ENCODE measurements around the gene CFAP46. TPM values are rescaled to one million over a fixed set of nuclear protein-coding genes. Genes with fewer than 3 reads are reported as not detected.

CFAP46 gene
- total RNA-seq, result 10 to 100 TPM; 10.3 to 18.8 TPM
- polyA plus RNA-seq, result 1 to 10 TPM; 3.1 to 3.8 TPM
- long read RNA-seq, donor 1, partial matches to known transcripts, result 0 of 1 reads
- long read RNA-seq, donor 1, other reads (novel, unspliced or antisense), result 0 of 1 reads
- long read RNA-seq, donor 2, result 0 reads
- long read RNA-seq, donor 3, partial matches to known transcripts, result 0 of 1 reads
- long read RNA-seq, donor 3, other reads (novel, unspliced or antisense), result 0 of 1 reads
- long read RNA-seq, donor 4, result 0 reads
- long read RNA-seq, donor 5, partial matches to known transcripts, result 0 of 1 reads
- long read RNA-seq, donor 5, other reads (novel, unspliced or antisense), result 0 of 1 reads

DNA sequence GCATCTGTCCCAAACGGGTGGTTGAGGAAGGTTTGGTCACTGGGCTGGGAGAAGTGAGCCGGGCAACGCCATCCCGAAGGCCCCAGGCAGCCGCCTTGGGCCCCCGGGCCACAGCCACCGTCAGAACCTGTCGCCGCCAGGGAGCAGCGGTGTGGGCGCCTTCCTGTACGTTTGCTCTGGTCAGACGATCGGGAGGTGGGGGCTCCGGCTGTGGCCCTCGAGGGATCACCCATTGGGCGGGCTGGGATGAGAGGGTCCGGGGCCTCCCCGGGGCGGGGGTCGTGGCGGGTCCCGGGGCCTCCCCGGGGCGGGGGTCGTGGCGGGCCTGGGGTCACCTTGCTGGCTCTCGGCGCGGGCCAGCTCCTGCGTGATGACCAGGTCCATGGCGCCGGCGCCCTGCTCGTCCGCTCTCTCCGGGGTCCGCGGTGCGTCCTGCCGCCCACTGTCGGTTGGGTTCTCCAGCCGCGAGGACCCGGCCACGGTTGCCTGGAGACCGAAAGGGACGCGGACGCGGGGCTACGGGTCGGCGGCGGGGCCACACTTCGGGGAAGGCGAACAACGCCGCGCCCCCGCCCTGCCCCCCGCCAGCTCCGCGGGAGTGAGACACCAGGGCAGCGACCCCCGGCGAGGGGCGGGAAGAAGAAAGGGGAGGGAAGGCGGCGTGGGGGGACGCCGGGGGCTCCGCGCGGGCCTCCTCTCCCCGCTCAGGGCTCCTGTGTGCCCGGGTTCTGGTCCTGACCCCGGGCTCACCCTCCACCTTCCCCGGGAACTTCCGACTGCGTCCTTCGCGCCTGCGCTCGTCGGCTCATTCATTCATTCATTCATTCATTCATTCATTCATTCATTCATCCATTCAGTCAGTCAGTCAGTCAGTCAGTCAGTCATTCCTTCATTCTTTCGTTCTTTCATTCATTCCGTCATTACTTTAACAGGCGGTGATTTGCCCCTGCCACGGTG is at the start of gene CFAP46:
Gene CFAP46, minus strand, starts transcription at position 470 of the 957 bp plus-strand sequence. Its CDS starts 86 bp downstream, at position 384.
- H3K36me3 ChIP-seq (ENCODE audit: control insufficient read depth in 4 of 4, insufficient read depth in 4 of 4, low read length in 4 of 4), result no peaks in the 10 kb centered on the region
- ATAC-seq (ENCODE audit: insufficient read depth, low FRiP score) (peak; percentile 32), DNase-seq (peak; percentile 74 to 83 (median 78))
- 3% methylated on average over 56 to 90 of the region's 90 CpGs for WGBS, 2 donors
- H3K4me3 ChIP-seq, result no peak within 1 kb of the TSS
- TF ChIP-seq, protein P1, sequence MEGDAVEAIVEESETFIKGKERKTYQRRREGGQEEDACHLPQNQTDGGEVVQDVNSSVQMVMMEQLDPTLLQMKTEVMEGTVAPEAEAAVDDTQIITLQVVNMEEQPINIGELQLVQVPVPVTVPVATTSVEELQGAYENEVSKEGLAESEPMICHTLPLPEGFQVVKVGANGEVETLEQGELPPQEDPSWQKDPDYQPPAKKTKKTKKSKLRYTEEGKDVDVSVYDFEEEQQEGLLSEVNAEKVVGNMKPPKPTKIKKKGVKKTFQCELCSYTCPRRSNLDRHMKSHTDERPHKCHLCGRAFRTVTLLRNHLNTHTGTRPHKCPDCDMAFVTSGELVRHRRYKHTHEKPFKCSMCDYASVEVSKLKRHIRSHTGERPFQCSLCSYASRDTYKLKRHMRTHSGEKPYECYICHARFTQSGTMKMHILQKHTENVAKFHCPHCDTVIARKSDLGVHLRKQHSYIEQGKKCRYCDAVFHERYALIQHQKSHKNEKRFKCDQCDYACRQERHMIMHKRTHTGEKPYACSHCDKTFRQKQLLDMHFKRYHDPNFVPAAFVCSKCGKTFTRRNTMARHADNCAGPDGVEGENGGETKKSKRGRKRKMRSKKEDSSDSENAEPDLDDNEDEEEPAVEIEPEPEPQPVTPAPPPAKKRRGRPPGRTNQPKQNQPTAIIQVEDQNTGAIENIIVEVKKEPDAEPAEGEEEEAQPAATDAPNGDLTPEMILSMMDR (IDR thresholded peaks at IDR 0.05; ENCODE audit: control extremely low read depth, extremely low read depth), result no peak
- peaks cover 0 to 11% (median 2%) of the 10 kb centered on the region in 5 donors for H3K4me1 ChIP-seq (ENCODE audit: control insufficient read depth in 5 of 5, insufficient read depth in 5 of 5, low read length in 5 of 5)
- no peak within 1 kb of the TSS for H3K27ac ChIP-seq (ENCODE audit: low read depth in 1 of 2, low read length in 1 of 2)
- H3K9ac ChIP-seq (ENCODE audit: insufficient read depth in 1 of 2, low read length in 2 of 2), result no peak within 1 kb of the TSS
- no peaks in the 10 kb centered on the region for H3K9me3 ChIP-seq (ENCODE audit: control insufficient read depth in 4 of 4, insufficient read depth in 3 of 4, low read length in 3 of 4)
- H3K27me3 ChIP-seq (ENCODE audit: control insufficient read depth in 3 of 3, insufficient read depth in 3 of 3, low read length in 2 of 3), result peaks cover 0 to 12% (median 3%) of the 10 kb centered on the region in 3 donors

DNA sequence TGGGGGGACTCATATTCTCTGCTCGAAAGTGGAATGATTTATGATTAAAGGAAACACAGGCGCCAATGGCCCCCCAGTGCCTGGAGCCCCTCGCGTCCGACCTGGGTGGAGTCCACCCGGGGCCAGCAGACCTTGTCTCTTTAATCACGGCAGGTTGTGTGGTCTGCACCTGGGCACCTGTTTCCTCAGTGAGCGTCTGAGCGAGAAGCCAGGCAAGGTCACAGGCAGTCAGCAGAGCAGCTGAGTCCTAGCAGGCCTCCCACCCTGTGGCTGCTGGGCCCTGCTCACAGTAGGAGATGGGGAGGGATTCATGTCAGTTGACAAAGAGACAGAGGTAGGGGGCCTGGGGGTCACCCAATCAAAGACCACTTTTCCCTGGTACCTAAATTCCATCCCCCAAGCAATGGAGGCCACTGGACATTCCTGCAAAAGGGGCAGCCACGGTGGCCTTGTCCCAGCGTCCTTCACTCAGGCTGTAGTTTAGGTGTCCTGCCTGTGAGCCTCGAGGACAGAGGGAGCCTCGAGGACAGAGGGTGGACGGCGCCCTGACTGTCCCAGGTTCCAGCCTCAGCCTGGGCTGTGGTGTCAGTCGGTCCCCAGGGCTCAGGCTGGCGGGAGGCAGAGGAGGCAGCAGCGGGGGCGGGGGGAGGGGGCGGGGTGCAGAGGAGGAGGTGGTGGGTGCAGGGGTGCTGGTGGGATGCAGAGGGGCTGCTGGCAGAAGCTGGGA is 49.5 kb upstream of the CFAP46 start:
- no peak overlapping the region for H3K27ac ChIP-seq (ENCODE audit: low read depth in 1 of 2, low read length in 1 of 2)
- H3K9me3 ChIP-seq (ENCODE audit: control insufficient read depth in 4 of 4, insufficient read depth in 3 of 4, low read length in 3 of 4), result no peaks in the 10 kb centered on the region
- H3K27me3 ChIP-seq (ENCODE audit: control insufficient read depth in 3 of 3, insufficient read depth in 3 of 3, low read length in 2 of 3), result peaks cover 0 to 4% (median 1%) of the 10 kb centered on the region in 3 donors
- H3K9ac ChIP-seq (ENCODE audit: insufficient read depth in 1 of 2, low read length in 2 of 2), result no peak overlapping the region
- TF ChIP-seq, protein P1 (IDR thresholded peaks at IDR 0.05; ENCODE audit: control extremely low read depth, extremely low read depth), result no peak
- DNase-seq, result no peak
- 58 to 65% methylated on average over 17 to 20 of the region's 20 CpGs for WGBS, 2 donors
- no peaks in the 10 kb centered on the region for H3K36me3 ChIP-seq (ENCODE audit: control insufficient read depth in 4 of 4, insufficient read depth in 4 of 4, low read length in 4 of 4)
- H3K4me1 ChIP-seq (ENCODE audit: control insufficient read depth in 5 of 5, insufficient read depth in 5 of 5, low read length in 5 of 5), result peaks cover 0 to 10% (median 0%) of the 10 kb centered on the region in 5 donors
- ATAC-seq (ENCODE audit: insufficient read depth, low FRiP score), result no peak
- H3K4me3 ChIP-seq, result no peak overlapping the region

DNA sequence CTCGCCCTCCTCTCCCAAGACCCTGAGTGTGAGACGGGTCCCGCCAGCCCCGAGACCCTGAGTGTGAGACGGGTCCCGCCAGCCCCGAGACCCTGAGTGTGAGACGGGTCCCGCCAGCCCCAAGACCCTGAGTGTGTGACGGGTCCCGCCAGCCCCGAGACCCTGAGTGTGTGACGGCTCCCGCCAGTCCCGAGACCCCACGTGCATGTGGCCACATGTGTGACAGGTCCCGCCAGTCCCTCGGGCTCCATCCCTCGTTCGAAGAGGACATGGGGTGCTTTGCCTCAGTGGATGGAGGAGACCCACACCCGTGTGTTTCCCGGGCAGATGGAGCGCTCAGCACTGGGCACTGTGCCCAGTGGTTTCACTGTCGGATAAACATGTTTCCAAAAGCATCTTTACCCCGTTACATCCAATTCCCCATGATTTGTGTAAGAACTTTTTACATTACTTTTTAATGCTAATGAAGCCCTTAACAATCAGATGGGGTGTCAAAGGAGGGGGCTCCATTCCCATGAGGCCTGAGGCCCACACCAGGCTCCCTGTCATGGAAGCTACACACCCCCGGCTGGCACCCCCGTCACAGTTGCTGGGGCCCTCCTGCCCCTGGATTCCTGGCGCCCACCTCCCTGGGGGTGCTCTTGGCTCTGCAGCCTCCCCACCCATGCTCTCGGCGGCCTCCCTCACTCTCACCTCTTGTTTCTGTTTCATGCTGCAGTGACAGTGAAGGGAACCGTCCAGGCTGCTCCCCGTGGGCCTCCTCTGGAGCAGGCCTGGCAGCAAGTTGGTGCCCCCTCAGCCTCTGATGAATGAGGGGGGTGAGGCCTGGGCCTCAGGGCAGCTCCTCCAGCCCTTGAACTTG is 48.5 kb upstream of the CFAP46 start:
- 76 to 79% methylated on average over 32 of the region's 32 CpGs for whole genome bisulfite sequencing, 2 donors
- peaks cover 0 to 4% (median 3%) of the 10 kb centered on the region in 3 donors for H3K27me3 ChIP-seq (ENCODE audit: control insufficient read depth in 3 of 3, insufficient read depth in 3 of 3, low read length in 2 of 3)
- peak in 2 of 3 donors; percentile 35 to 61 for DNase-seq

More for the DNA sequence above, 48.5 kb upstream of the CFAP46 start:
- Histone ChIP-seq H3K9ac (ENCODE audit: insufficient read depth in 1 of 2, low read length in 2 of 2) (no peak overlapping the region), H3K9me3 (ENCODE audit: control insufficient read depth in 4 of 4, insufficient read depth in 3 of 4, low read length in 3 of 4) (no peaks in the 10 kb centered on the region), H3K4me1 (ENCODE audit: control insufficient read depth in 5 of 5, insufficient read depth in 5 of 5, low read length in 5 of 5) (peaks cover 0 to 10% (median 0%) of the 10 kb centered on the region in 5 donors), H3K36me3 (ENCODE audit: control insufficient read depth in 4 of 4, insufficient read depth in 4 of 4, low read length in 4 of 4) (no peaks in the 10 kb centered on the region), H3K4me3 (no peak overlapping the region), H3K27ac (ENCODE audit: low read depth in 1 of 2, low read length in 1 of 2) (no peak overlapping the region)
- ATAC-seq (ENCODE audit: insufficient read depth, low FRiP score), result no peak
- TF ChIP-seq, protein P1 (IDR thresholded peaks at IDR 0.05; ENCODE audit: control extremely low read depth, extremely low read depth), result no peak

All from lung (tissue), 16 donors.